Naive B cell (primary cell): ENCODE results near the gene GABRG1. TPM values are rescaled to one million over a fixed set of nuclear protein-coding genes. Genes with fewer than 3 reads are reported as not detected.

Experiments used
- ATAC-seq, 2 donors: fragments of 150-1000 bp; cut with Tn5 transposase; 2 replicates each; pipeline ENCODE4 v1.10.0; 2021; ENCODE audit warnings: low read depth in 2 of 2, mild to moderate bottlenecking in 2 of 2, moderate library complexity in 2 of 2
- DNase-seq: peaks from one replicate; pipeline ENCODE4 v3.0.0; 2022
- H3K27ac Mint-ChIP-seq, 6 donors: one replicate each; pipeline ENCODE4 v1.8.0; 2020 to 2022; ENCODE audit warnings: mild to moderate bottlenecking in 6 of 6, mixed read lengths in 6 of 6, moderate library complexity in 5 of 6, inconsistent platforms in 2 of 6
- H3K27me3 Mint-ChIP-seq, 3 donors: one replicate each; pipeline ENCODE4 v1.8.0; 2021 to 2022; ENCODE audit warnings: mixed read lengths in 3 of 3, mild to moderate bottlenecking in 1 of 3
- H3K36me3 Mint-ChIP-seq, 2 donors: one replicate each; pipeline ENCODE4 v1.8.0; 2020 to 2022; ENCODE audit warnings: mixed read lengths in 2 of 2, inconsistent platforms in 1 of 2, mild to moderate bottlenecking in 1 of 2
- H3K4me1 Mint-ChIP-seq, 3 donors: one replicate each; pipeline ENCODE4 v1.8.0; 2020 to 2022; ENCODE audit warnings: mixed read lengths in 3 of 3, inconsistent platforms in 1 of 3, mild to moderate bottlenecking in 1 of 3, moderate library complexity in 1 of 3
- H3K4me3 Mint-ChIP-seq, 8 donors: one replicate each; pipeline ENCODE4 v1.8.0; 2020 to 2022; ENCODE audit warnings: mild to moderate bottlenecking in 8 of 8, mixed read lengths in 8 of 8, moderate library complexity in 8 of 8, inconsistent platforms in 2 of 8
- H3K9me3 Mint-ChIP-seq, 7 donors: one replicate each; pipeline ENCODE4 v1.8.0; 2020 to 2022; ENCODE audit warnings: mixed read lengths in 7 of 7, mild to moderate bottlenecking in 5 of 7, inconsistent platforms in 2 of 7, moderate library complexity in 1 of 7
- polyA plus RNA-seq, 6 donors: library from polyadenylated mRNA; unstranded; fragments of 300-500 nt; fragmentation: Illumina TruSeq; gene quantifications; one replicate each; pipeline ENCODE4 v1.2.3, GENCODE V29; 2021; ENCODE audit warnings: low read depth in 6 of 6

Gene GABRG1
- polyA plus RNA-seq = not detected

DNA sequence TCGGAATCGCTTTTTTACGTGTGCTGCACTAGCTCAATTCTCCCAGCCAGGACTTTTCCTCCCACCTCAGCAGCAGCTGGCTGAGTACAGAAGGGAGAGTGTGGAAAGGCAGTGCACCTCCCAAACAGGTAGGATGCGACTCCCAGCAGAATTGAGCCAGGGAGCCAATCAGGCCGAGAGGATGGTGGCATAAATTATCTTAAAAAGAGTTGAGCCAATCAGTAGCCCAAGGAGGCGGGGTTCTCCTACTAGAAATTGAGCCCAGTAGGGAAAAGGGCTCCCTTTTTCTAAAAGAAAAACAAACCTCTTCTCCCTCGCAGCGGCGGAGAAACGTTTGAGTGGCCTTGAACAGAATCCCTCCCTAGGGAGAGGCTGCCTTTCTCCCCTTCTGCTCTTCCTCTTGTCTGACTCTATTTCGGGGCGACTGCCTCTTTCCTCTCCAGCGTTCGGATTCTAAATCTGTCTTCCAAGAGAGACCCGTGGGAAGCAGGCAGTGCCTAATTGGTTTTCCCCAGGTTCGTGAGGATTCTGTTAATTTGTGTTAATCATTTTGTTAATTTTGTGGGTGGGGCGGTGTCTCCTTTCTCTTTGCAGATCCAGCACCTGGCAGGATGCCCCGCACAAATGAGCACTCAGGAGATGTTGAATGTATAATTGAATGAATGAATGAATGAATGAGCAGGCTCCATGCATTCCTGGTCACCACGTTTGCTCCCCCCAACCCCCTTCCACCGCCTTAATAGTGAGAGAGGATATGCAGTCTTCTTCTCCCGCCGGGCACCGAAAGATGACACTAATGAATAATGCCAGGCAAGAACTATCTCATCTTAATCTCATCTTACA lies at the start of gene GABRG1:
GABRG1 (minus strand) TSS at position 142 of the 843 bp plus-strand sequence; CDS start at position 1, 141 bp downstream.
- ATAC-seq (no peak), DNase-seq (no peak)
- peaks cover 0 to 9% (median 0%) of the 10 kb centered on the region in 7 donors for H3K9me3 Mint-ChIP-seq
- H3K27me3 Mint-ChIP-seq = peaks cover 0 to 5% (median 0%) of the 10 kb centered on the region in 3 donors
- no peak within 1 kb of the TSS for H3K27ac Mint-ChIP-seq
- no peaks in the 10 kb centered on the region for H3K36me3 Mint-ChIP-seq
- no peak within 1 kb of the TSS for H3K4me3 Mint-ChIP-seq
- no peaks in the 10 kb centered on the region for H3K4me1 Mint-ChIP-seq

DNA sequence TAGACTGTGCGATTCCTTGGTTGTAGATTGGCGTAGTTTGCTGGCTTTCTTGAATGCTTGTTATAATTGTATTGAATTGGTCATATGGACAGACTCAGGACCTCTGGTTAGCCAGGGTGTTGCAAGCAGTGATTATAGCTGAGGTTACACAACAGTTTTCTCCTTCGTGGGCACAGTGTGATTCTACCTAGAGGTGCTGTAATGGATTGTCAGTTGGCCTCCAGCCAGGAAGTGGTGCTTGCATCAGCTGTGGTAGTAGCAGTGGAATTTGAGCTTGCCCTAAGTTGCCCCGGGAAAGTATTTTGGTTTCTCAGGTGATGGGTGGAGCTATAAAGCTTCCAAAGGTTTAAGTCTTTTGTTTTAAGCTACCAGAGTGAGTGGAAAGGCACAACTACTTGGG lies 23.1 kb upstream of the GABRG1 start:
- H3K4me3 Mint-ChIP-seq = no peak overlapping the region
- H3K36me3 Mint-ChIP-seq = no peaks in the 10 kb centered on the region
- H3K27ac Mint-ChIP-seq = peak overlapping the region in 1 of 6 donors; percentile 79
- DNase-seq (no peak), ATAC-seq (no peak)
- no peaks in the 10 kb centered on the region for H3K27me3 Mint-ChIP-seq
- no peaks in the 10 kb centered on the region for H3K4me1 Mint-ChIP-seq
- peaks cover 0 to 28% (median 8%) of the 10 kb centered on the region in 7 donors for H3K9me3 Mint-ChIP-seq

DNA sequence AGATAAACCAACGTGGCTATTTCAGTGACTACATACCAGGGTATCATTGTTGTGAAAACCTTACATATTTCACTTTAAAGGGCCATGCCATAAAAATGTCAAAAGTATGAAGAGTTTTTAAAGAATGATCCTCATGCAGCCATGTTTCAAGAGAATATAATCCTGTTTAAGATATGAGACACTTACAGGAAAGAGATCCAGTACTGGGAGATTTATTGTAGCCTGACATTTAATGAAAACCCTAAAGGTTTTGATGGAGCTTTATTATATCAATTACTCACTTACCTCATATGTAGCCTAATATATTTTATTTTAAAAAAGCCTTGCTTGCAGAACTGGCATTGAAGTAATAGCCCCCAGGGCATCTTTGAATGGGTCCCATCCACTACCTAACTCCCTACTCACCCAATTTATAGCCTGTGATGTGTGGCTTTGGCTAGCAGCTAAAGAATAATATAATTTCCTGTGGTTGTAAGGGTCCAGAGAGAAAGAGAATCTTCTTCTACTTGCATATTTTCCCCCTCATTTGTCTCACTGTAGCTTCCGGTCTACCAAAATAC lies 7.7 kb upstream of the GABRG1 start:
- peaks cover 0 to 11% (median 4%) of the 10 kb centered on the region in 7 donors for H3K9me3 Mint-ChIP-seq
- ATAC-seq = no peak
- H3K27me3 Mint-ChIP-seq = no peaks in the 10 kb centered on the region
- H3K27ac Mint-ChIP-seq = no peak overlapping the region
- no peak for DNase-seq
- no peak overlapping the region for H3K4me3 Mint-ChIP-seq
- no peaks in the 10 kb centered on the region for H3K36me3 Mint-ChIP-seq
- H3K4me1 Mint-ChIP-seq = no peaks in the 10 kb centered on the region

DNA sequence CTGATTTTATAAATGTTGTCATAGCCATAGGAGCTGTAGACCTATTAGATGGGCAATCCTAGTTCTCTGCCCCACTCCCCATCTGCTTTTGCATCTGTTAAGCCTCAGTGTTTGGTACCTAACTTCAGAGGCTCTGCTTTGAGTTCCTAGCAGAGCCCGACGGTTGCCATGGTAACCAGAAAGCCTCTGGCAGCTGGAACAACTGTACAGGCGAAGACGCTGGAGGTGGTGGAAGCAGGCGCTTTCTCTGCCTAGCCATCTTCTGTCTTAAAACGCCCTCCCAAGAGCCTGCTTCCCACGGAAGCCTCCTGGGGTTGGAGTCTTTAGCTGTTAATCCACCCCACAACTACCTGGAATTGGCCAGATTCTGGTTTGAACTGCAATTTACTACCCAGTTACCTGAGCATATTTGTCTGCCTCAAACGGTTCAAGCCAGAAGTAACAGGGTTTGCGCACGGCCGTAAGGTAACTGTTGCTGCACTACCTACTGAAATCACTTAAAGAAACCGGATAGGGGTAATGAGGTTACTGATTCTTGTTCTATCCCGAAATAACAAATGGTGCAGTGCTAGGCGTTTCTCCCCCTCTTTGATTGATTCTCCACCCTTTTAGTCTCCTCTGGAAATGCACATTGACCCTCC lies 1.0 kb upstream of the GABRG1 start:
- Mint-ChIP-seq H3K27ac (no peak overlapping the region), H3K27me3 (peaks cover 0 to 5% (median 0%) of the 10 kb centered on the region in 3 donors), H3K4me3 (no peak overlapping the region), H3K36me3 (no peaks in the 10 kb centered on the region), H3K9me3 (peaks cover 0 to 11% (median 0%) of the 10 kb centered on the region in 7 donors), H3K4me1 (no peaks in the 10 kb centered on the region)
- no peak for DNase-seq
- ATAC-seq = no peak

DNA sequence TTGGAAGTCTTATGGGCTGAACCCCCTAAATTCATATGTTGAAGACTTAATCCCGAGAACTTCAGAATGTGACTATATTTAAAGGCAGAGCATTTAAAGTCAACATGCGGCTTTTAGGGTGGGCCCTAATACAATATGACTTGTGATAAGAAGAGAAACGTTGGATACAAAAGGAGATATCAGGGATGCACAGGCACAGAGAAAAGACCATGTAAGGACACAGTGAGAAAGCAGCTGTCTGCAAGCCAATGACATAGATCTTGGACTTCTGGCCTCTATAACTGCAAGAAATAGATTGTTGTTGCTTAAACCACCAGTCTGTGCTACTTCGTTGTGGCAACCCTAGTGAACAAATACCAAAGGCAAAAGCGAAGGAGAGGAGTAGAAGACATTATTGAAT lies 42.2 kb downstream of the GABRG1 start:
- H3K27ac Mint-ChIP-seq = no peak overlapping the region
- H3K36me3 Mint-ChIP-seq = no peaks in the 10 kb centered on the region
- ATAC-seq (no peak), DNase-seq (no peak)
- H3K9me3 Mint-ChIP-seq = peaks cover 0 to 7% (median 0%) of the 10 kb centered on the region in 7 donors
- H3K4me3 Mint-ChIP-seq = no peak overlapping the region
- H3K27me3 Mint-ChIP-seq = no peaks in the 10 kb centered on the region
- no peaks in the 10 kb centered on the region for H3K4me1 Mint-ChIP-seq

DNA sequence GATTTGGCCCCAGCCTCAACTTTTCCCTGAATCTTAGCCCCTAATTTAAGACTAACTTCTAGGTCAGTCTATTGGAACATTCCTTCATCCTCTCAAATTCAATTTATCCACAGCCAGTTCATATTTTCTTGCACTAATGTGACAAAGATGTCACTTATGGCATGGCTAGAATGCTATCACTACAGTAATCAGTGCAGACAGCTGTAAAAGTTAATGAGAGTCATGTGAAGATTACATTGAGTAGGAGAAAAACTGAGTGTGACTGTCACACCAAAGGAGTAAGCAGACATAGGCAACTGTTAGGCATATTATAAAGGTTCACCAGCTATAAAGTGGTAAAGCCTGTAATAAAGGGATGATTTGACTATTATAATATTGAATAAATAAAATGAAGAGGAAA lies 42.6 kb downstream of the GABRG1 start:
- H3K36me3 Mint-ChIP-seq = no peaks in the 10 kb centered on the region
- no peak for ATAC-seq
- no peak overlapping the region for H3K4me3 Mint-ChIP-seq
- no peak for DNase-seq
- H3K27ac Mint-ChIP-seq = peak overlapping the region in 1 of 6 donors; percentile 5
- no peaks in the 10 kb centered on the region for H3K4me1 Mint-ChIP-seq
- H3K27me3 Mint-ChIP-seq = no peaks in the 10 kb centered on the region
- H3K9me3 Mint-ChIP-seq = peaks cover 0 to 7% (median 0%) of the 10 kb centered on the region in 7 donors

DNA sequence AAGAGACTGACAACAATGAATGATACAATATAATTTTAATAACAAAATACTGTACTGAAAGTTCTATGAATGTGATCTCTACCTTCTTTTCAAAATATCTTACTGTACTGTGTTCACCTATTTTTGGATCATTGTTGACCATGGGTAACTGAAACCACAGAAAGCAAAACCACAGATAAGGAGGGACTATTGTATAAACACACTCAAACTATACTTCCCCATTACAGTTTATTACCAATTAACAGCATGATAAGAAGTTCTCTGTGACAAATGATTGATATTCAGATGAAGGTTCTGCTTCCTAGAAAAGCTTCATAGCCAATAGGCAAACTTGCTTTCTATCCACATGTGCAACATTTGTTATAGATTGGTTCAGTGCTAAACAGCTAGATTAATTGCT lies 50.1 kb downstream of the GABRG1 start:
- no peaks in the 10 kb centered on the region for H3K9me3 Mint-ChIP-seq
- H3K4me1 Mint-ChIP-seq = peaks cover 0 to 10% (median 4%) of the 10 kb centered on the region in 3 donors
- DNase-seq = no peak
- no peaks in the 10 kb centered on the region for H3K36me3 Mint-ChIP-seq
- no peaks in the 10 kb centered on the region for H3K27me3 Mint-ChIP-seq
- peak overlapping the region in 1 of 6 donors; percentile 1 for H3K27ac Mint-ChIP-seq
- no peak for ATAC-seq
- H3K4me3 Mint-ChIP-seq = peak overlapping the region in 1 of 8 donors; percentile 6

DNA sequence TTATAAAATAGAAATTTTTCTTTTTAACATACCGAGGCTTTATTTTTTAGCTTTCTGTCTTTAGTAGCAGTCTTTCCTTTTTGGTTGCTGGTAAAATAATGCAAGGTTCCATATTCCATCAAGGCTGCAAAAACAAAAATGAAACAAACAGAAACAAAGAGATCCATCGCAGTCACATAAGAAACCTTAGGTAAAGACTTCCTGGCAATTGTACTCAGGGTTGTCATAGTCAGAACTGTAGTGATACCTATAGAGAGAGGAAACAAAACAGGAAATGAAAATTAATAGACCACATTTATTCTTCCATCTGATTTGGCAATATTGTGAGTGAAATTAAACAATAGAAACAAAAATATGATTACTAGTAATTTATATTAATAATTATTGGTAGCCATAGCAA lies 72.5 kb downstream of the GABRG1 start:
- no peak for ATAC-seq
- H3K4me3 Mint-ChIP-seq = no peak overlapping the region
- peaks cover 0 to 4% (median 0%) of the 10 kb centered on the region in 7 donors for H3K9me3 Mint-ChIP-seq
- H3K4me1 Mint-ChIP-seq = no peaks in the 10 kb centered on the region
- DNase-seq = no peak
- H3K27me3 Mint-ChIP-seq = no peaks in the 10 kb centered on the region
- H3K36me3 Mint-ChIP-seq = no peaks in the 10 kb centered on the region
- H3K27ac Mint-ChIP-seq = no peak overlapping the region

DNA sequence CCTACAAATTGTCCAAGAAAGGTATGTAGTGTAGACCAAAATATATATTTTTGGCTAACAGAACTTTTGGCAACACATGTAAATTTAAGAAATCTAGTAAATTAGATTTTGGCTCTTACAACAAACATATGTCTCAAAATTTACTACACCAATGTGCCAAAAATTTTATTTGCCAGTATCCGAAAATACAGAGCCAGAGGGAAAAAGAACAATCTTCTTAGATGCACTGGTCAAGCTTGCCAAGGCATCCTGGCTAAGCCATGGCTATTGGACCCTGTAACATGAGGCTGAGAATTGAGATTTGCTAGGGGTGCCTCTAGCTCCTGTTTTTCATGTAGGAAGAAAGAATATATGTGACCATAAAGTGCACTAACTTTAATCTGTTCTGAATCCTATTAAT lies 91.8 kb downstream of the GABRG1 start:
- DNase-seq (no peak), ATAC-seq (no peak)
- H3K27me3 Mint-ChIP-seq = no peaks in the 10 kb centered on the region
- H3K9me3 Mint-ChIP-seq = peaks cover 0 to 4% (median 0%) of the 10 kb centered on the region in 7 donors
- no peak overlapping the region for H3K4me3 Mint-ChIP-seq
- H3K27ac Mint-ChIP-seq = no peak overlapping the region
- no peaks in the 10 kb centered on the region for H3K4me1 Mint-ChIP-seq
- no peaks in the 10 kb centered on the region for H3K36me3 Mint-ChIP-seq

DNA sequence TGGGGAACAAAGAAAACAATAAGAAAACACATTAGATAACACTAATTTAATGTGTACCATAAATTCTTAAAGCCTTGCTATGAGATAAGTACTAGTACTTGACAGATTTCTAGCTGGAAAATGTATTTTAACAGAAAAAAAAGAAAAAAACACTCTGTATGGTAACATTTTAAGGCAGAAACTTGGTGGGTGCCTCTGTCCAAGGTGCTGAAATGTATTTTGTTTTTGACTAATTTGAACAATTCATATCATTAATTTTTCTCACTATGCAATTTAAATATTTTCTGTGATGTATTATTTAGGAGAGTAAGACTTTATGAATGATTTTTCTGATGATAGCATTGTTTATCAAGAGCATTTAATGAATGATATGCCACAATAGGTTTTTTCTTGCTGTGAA lies 107.5 kb downstream of the GABRG1 start:
- no peak for ATAC-seq
- H3K27ac Mint-ChIP-seq = no peak overlapping the region
- no peaks in the 10 kb centered on the region for H3K36me3 Mint-ChIP-seq
- H3K4me1 Mint-ChIP-seq = no peaks in the 10 kb centered on the region
- H3K9me3 Mint-ChIP-seq = peaks cover 0 to 4% (median 0%) of the 10 kb centered on the region in 7 donors
- no peaks in the 10 kb centered on the region for H3K27me3 Mint-ChIP-seq
- no peak for DNase-seq
- H3K4me3 Mint-ChIP-seq = no peak overlapping the region

DNA sequence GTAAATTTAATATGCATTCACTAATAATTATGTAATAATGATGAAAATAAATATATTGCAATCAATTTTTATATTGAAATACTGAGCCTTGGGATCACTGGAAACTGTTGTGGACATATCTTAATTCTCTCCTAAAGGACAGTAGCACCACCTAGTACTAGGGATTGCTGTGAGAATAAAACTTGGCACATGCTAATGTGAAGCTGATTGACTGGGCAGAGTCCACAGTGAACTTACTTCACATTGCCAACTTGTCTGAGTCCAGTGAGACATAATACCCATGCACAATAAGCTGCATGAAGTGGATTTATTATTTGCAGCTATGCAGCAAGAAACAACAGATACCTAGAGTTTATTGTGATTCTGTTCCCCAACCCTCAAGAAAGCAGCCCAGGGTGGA lies 131.1 kb downstream of the GABRG1 start:
- Mint-ChIP-seq H3K4me1 (no peaks in the 10 kb centered on the region), H3K9me3 (peaks cover 0 to 9% (median 4%) of the 10 kb centered on the region in 7 donors), H3K36me3 (no peaks in the 10 kb centered on the region), H3K27ac (no peak overlapping the region), H3K4me3 (no peak overlapping the region), H3K27me3 (no peaks in the 10 kb centered on the region)
- DNase-seq (no peak), ATAC-seq (no peak)

DNA sequence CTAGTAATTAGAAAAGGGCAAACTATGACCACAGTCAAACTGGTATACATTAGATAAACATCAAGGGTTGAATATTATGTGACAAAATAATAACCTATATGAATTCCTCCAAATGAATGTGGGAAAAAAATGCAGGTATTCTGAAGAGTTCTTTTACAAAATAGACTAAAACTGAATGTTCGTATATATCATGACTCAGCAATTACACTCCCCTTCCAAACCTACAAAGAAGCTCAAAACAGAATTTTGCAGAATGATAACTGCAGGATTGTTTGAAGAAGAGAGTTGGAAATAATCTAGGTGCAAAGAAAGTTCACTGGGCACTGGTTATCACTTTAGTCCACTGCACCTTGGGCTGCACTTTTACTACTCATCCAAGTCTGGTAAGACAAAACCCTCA lies 134.1 kb downstream of the GABRG1 start:
- Mint-ChIP-seq H3K9me3 (peaks cover 0 to 6% (median 3%) of the 10 kb centered on the region in 7 donors), H3K27me3 (no peaks in the 10 kb centered on the region), H3K4me3 (no peak overlapping the region), H3K4me1 (no peaks in the 10 kb centered on the region), H3K36me3 (no peaks in the 10 kb centered on the region), H3K27ac (no peak overlapping the region)
- ATAC-seq (no peak), DNase-seq (no peak)

DNA sequence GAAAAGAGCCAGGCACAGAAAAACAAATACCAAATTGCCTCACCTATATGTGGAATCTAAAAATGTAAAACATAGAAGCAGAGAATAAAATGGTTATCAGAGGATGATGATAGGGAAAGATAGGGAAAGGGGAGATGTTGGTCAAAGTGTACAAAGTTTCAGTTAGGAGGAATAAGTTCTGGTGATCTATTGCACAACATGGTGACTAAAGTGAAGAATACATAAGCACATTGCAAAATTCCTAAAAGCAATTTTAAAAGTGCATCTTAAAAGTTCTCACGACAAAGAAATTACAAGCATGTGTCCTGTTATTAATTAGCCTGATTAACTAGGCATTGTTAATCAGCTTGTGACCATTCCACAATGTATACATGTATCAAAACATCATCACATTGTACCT lies 136.0 kb downstream of the GABRG1 start:
- Mint-ChIP-seq H3K4me3 (no peak overlapping the region), H3K36me3 (no peaks in the 10 kb centered on the region), H3K9me3 (peaks cover 0 to 6% (median 4%) of the 10 kb centered on the region in 7 donors), H3K27me3 (no peaks in the 10 kb centered on the region), H3K4me1 (no peaks in the 10 kb centered on the region), H3K27ac (no peak overlapping the region)
- ATAC-seq (no peak), DNase-seq (no peak)
